Fibroblast of peridontal ligament (primary cell): ENCODE results near the gene PSENEN.

Experiments
- DNase-seq: peaks from one replicate; pipeline ENCODE4 v3.0.0-alpha.2; 2010; ENCODE audit errors: extremely low read depth

Gene PSENEN, protein sequence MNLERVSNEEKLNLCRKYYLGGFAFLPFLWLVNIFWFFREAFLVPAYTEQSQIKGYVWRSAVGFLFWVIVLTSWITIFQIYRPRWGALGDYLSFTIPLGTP

DNA sequence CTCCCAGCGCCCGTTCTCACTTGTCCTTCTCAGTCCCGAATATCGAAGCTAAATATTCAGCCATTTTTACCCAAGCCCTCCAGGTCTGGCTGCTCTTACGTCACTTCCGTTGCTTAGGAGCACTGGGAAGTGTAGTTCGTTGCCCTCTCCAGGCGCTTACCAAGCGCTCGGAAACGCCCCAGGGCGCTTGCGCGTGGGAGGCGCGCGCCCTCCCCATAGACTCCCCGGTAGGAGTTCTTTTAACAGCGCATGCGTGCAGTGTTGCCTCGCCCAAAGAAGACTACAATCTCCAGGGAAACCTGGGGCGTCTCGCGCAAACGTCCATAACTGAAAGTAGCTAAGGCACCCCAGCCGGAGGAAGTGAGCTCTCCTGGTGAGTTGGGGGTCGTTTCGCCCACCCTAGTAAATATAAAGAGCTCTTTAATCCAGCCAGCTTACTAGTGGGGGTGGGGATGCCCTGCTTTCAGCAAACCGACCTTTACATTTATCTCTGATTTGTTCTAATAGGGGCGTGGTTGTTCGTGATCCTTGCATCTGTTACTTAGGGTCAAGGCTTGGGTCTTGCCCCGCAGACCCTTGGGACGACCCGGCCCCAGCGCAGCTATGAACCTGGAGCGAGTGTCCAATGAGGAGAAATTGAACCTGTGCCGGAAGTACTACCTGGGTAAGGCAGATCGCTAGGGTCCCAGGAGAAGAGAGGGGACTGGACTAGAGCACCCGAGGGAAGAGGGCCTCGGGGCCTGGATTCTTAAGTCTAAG lies at the start of gene PSENEN, which contains the start of gene U2AF1L4:
Gene PSENEN (plus strand): TSS at position 324 of the 759 bp plus-strand sequence. CDS start 280 bp downstream, at position 604.
Gene U2AF1L4 (minus strand): TSS at position 91 of the 759 bp plus-strand sequence. CDS start 27 bp downstream, at position 64.
- peak; percentile 100 for DNase-seq

DNA sequence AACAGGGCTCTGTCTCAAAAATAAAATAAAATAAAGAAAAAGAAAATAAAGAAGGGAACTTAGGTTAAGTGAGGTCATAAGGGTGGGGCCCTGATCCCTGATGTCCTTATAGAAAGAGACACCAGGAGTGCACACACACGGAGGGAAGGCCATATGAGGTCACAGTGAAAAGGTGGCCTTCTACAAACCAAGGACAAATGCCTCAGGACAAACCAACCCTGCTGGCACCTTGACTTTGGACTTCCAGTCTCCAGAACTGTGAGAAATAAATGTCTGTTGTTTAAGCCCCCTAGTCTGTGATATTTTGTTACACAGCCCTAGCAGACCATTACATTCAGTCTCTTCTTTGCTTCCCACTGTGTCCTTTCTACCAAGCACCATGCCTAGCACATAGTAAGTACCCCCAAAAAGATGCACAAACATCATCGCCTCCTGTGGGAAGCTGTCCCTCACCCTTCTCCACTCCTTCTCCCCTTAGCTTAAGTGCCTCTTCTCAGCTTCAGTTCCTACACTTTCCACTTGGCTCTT lies 49.5 kb upstream of the PSENEN start:
- DNase-seq: no peak

DNA sequence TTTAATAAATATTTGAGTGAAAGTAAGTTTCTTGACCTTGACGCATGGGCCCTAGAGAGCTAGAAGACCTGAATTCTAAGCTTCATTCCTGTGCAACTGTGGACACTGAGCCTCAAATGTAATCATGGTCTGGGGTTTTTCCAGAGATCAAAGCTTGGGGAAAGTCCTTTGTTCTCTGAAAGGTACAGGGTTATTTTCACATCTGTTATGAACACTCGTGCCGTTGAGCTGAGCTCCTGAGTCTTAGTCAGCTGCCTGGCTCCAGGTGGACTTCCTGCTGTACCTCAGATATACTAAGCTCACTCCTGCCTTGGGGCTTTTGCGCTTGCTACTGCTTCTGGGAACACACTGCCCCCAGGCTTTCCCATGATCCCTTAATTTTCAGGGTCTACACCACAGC lies 48.6 kb upstream of the PSENEN start:
- DNase-seq: no peak

DNA sequence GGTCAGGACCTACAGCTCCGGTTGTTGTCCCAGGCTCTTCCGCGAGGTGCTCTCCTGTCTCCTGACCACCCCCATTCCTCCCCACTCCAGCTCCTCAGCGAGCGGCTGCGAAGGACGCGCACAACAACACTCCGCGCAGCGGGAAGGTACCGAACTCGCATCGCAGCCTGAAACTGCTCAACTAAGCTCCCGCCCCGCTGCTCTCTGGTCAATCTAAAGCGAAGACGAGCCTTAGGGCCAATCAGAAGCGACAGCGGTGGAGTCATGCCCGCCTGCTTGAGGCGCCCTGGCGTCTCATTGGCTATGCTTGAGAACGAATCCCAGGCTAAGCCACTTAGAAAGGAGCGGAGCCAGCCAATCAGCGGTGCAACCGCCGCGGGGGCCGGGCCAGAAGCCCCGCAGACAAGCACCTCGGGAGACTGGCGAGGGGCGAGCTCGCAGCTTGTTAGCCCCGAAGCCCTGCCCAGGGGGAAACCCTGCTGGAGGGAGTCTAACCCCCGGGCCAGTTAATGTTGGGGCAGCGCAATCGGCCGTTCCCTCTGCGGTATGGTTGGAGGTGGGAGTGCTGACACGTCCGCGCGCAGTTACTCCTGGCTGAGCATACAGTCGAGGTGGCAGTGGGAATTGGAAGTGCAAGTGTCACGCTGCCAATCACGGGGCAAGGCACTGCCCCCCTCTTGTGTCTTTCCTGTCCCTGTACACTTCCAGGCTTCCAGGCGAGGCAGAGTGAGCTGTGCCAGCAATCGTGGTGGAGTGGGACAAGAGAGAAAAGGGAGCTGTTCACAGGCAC lies 43.0 kb upstream of the PSENEN start:
- peak; percentile 97 for DNase-seq

DNA sequence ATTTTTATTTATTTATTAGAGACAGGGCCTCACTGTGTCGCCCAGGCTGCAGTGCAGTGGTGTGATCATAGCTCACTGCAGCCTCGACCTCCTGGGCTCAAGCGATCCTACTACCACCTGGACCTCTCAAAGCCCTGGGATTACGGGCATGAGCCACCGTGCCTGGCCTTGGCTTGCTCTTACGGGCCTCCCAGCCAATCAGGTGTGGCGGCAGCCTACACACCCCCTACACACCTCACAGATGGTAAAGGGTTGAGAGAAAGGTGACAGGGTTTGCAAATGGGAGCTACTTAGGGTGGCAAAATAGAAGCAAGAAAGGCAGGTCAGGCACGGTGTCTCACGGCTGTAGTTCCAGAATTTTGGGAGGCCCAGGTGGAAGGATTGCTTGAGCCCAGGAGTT lies 42.1 kb upstream of the PSENEN start:
- DNase-seq: no peak

DNA sequence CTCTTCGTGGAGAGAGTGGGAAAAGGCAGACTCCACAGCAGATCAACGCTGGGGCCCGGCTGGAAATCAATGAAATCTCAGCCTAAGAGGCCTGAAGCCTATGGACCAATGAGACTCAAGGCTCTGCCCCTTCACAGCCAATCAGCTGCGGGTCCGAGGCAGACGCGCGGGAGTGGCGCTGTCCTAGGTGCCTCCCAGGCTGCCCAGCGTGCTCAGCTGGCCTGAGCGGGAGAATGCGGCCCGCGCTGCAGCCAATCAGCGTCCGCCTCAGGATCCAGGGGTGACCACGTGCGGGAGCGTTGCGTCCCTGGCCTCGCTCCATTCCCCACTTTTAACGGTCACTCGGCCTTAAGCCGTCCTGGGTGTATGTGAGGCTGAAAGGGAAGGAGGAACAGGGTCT lies 41.2 kb upstream of the PSENEN start, which contains the start of gene ZBTB32:
Gene ZBTB32 (plus strand): TSS at position 341 of the 400 bp plus-strand sequence. CDS start 10,069 bp downstream, outside the sequence.
- peak; percentile 26 for DNase-seq

DNA sequence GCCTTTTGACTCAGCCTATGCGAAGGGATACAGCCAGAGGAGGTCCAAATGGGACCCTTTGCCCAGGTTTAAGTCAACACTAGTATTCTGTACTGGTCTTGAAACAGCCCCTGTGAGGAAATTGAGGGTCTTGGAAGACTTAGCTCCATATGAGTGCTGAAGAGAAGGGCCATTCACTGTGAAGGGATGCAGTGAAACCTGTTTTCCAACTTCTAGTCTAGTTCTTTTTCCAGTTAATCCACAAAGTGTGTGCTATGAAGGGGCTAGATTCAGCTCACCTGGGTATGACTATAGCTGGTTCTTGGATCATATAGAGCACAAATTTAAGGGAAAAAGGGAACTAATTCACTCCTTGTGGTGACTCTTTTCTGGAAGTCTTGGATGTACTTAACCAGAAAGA lies 37.1 kb upstream of the PSENEN start:
- DNase-seq: no peak

DNA sequence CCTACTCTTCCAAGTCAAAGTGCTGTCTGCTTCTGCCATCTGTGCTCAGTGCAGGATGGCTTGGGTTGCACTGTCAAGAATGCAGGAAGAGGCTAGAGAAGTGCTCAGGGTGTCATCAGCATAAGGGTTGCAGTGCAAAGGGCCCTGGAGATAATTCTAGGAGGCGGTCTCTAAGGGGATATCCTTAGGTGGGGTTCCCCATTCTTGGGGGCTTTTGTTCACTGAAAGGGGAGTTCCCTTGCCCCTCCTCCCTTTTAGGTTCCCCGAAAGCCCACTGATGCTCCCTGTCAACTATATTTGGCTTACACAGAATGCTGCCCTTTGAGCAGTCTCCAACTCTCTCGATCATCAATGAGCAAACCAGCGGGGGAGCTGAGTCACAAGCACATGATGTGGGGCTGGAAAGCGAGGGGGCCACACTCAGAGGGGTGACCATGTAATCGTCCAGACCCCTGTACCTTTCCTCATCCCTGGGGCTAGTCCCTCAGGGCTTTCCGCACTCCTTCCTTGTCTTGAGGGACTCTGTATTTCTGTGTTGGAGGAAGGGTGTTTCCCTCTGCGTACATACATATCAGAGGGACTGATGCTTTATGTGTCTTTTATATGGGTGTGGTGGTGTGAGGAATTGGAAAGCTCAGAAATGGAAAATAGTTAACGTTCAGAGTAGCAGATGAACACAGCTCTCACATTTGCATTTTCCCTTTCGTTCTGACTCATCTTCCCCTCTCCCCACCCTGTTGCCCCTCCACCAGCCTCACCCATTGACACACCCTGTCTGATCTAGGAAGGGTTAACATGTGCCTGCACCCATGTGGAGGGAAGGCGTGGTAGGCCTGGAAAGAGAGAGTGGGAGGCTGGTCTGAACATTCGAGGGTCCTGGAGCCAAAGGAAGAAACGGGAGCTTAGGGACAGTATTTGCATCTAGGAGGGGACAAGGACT lies 34.4 kb upstream of the PSENEN start:
- DNase-seq: no peak

DNA sequence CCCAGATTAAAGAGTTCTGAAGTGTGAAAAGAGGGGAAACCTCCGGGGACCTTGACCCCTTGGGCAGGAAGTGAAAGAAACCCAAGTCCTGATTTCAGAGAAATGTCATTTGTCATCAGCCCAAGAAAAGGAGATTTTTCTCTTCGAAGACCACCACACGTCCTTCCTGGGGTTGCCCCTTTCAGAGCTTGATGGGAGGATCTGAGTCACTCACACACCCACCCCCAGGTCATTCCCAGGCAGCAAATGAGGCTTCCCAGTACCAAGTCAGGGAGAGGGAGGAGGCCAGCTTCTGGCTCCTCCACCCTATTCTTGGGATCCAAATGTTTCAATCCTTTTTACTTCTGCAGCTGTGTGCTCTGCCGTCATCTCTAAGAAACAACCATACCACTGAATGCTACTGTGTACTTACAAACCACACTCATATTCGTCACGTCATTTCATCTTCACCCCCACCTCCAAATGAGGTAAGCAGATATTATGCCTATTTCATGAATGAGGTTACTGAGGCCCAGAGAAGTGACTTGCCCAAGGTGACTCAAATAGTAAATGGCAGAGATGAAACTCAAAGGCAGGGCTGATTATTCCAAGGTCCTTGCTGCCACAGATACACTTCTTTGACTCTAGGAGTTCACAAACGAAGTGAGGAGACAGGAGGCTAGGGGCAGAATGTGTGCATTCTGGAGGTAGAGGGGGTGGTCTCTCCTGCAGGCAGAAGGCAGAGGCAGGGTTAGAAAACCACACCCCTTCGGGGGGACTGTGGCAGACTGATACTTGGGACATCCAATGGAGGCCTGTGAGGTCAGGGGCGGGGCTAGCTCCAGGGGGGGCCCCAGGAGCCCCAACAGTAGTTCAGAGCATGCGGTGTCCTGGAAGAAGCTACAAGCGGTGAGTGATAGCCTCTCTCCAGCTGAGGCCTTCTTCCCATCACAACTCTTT lies 32.6 kb upstream of the PSENEN start:
- DNase-seq: no peak

DNA sequence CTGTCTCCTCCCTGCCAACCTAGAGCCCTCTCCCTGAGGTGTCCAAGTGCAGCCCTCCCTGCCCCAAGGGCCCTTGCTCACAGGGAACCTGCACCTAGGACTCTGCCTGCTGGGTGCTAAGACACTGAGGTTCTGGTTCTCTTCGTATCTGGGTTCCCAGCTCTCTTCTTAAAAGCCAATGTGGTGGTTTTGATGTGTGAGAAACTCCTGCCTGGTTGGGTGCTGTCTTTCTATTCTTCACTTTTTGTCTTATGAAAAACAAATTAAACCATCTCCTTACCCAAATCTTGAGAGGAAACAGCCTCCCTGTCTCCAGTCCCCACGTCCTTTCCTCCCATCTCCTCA lies 32.0 kb upstream of the PSENEN start:
- DNase-seq: no peak

DNA sequence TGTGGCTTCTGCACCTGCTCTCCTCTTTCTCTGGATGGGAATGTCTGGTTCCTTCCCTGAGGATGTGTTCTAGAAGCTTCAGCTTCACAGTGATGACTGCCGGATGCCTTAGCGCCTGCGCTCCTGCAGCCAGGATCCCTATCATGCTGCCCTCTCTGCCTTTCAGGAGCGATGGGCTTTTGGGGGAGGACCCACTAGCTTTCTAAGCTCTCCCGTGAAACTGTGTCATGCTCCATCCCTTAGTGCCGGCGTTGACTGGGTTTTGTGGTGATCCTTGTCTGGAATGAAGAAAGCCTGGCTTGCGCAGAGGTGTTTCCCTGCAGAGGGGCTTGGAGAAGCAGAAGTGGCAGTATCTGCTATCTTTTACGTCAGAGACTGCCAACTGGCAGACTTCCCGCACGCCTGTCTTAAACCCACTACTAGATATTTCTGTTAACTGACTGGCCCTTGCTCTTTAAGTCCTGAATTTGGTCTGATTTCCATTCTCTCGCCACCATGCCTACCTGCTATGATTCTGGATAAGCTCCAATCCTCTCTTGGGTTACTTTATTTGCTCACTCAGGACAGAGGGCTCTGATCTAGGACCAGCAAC lies 31.5 kb upstream of the PSENEN start:
- no peak for DNase-seq

DNA sequence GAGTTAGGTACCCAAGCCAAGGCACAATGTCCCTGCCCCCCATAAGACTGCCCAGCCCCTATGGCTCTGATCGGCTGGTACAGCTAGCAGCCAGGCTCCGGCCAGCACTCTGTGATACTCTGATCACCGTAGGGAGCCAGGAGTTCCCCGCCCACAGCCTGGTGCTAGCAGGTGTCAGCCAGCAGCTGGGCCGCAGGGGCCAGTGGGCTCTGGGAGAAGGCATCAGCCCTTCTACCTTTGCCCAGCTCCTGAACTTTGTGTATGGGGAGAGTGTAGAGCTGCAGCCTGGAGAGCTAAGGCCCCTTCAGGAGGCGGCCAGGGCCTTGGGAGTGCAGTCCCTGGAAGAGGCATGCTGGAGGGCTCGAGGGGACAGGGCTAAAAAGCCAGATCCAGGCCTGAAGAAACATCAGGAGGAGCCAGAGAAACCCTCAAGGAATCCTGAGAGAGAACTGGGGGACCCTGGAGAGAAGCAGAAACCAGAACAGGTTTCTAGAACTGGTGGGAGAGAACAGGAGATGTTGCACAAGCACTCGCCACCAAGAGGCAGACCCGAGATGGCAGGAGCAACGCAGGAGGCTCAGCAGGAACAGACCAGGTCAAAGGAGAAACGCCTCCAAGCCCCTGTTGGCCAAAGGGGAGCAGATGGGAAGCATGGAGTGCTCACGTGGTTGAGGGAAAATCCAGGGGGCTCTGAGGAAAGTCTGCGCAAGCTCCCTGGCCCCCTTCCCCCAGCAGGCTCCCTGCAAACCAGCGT lies 30.7 kb upstream of the PSENEN start:
- no peak for DNase-seq

DNA sequence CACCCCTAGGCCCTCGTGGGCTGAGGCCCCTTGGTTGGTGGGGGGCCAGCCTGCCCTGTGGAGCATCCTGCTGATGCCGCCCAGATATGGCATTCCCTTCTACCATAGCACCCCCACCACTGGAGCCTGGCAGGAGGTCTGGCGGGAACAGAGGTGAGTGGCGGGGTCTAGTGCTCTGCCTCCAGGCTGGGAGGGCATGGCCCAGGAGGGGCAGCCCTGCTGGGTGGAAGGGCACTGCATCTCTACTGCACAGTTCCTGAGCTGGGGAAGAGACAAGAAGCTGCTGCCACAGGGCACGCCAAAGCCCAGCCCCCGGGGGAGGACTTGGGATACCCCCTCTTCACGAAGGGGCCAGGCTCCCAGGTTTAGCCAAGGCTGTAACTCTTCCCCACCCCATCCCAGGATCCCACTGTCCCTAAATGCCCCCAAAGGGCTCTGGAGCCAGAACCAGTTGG lies 30.1 kb upstream of the PSENEN start:
- no peak for DNase-seq

DNA sequence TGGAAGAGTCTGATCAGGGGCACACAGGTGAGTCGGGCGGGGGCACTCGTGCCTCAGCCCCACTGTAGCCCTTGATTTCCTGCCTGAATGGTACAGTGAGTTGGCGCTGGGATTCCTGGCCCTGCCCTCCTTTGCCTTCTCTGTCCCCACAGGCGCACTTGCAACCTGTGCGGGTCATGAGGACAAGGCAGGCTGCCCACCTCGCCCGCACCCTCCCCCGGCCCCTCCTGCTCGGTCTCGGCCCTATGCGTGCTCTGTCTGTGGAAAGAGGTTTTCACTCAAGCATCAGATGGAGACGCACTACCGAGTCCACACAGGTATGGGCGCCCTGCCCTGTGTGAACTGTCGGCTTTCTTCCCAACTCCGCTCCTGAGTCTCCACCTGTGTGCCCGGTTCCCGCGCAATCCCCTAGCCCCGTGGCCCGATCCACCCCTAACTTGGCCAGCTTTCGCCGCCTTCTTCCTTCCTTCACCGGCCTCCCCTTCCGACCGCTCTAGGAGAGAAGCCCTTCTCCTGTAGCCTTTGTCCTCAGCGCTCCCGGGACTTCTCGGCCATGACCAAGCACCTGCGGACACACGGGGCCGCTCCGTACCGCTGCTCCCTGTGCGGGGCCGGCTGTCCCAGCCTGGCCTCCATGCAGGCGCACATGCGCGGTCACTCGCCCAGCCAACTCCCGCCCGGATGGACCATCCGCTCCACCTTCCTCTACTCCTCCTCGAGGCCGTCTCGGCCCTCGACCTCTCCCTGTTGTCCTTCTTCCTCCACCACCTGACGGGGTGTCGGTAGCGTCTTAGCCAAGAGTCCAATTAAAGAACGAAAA lies 29.3 kb upstream of the PSENEN start:
- no peak for DNase-seq

DNA sequence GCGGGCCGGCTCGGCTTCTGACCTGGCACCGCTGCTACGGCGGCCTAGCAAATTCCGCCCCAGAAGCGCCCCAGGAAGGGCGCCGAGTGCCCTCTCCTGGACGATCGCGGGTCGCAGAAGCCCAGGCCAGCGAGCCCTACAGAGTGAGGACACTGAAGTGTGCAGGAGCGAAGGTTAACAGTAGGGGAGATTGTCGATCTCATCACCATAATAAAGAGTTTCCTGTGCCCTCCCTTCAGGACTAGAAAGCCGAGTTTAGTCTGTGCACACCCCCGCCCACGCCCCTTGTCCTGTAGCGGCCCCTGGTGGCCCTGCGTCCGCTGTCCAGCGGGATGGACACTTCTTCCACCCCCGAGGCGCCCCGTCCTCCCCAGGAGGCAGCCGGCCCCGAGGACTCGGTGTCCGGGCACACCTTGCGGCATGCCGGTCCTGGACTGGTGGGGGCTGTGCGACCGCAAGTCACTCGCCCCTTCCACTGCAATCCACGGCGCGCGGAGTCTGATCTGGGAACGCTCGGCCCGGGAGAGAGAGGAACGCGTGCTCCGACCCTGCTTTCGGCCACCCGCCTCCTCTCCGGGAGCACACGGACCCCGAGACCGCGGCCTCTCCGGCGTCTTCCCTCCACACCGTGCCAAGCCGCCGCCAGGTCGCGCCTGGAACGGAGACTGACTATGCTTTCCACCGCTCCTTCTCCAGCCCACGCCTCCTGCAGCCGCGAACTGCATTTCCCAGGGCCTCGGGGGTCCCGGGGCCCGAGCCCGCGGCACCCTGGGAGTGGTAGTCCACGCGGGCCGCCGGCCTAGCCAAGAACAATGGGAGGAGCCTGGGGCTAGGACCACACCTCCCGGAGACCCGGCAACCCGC lies 28.4 kb upstream of the PSENEN start:
- DNase-seq: peak; percentile 90

DNA sequence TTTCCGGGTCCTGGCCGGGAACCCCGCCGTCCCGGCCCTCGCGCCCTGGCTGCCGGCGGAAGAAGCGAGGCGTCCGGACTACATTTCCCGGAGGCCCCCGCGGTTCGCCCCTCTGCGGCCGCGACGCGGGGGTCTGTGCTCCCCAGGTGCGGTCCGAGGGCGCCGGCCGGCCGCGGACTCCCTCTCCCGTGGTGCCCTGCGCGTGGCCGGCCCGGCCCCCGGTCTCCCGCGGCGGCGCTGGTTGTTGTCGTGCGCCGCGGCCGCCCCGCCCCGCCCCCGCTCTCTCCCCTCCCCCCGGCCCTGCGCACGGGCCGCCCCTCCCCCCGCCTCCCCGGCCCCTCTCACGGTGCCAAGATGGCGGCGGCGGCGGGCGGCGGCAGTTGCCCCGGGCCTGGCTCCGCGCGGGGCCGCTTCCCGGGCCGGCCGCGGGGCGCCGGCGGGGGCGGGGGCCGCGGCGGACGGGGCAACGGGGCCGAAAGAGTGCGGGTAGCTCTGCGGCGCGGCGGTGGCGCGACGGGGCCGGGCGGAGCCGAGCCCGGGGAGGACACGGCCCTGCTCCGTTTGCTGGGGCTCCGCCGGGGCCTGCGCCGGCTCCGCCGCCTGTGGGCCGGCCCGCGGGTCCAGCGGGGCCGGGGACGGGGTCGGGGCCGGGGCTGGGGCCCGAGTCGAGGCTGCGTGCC lies 27.6 kb upstream of the PSENEN start, which contains the start of gene KMT2B:
Gene KMT2B (plus strand): TSS at position 339 of the 680 bp plus-strand sequence. CDS start 16 bp downstream, at position 355.
- DNase-seq: no peak
